Right hindlimb (tissue), 1 donor: ENCODE results near the gene KLF11.

Source experiments
- DNase-seq: peaks from one replicate; pipeline ENCODE4 v3.0.0-alpha.2; 2018

The KLF11 gene

GRCh38 chr2:10043256-10043905, at the start of gene KLF11:
Gene KLF11, plus strand, starts transcription at chr2:10043550. Its CDS starts 167 bp downstream, at chr2:10043717.
- DNase-seq, result peak; percentile 94

- no peak for DNase-seq
Measured at GRCh38 chr2:9994462-9994861, 48.9 kb upstream of the KLF11 start.

- no peak for DNase-seq
Measured at GRCh38 chr2:9995059-9995458, 48.3 kb upstream of the KLF11 start.

- DNase-seq, result no peak
Measured at GRCh38 chr2:9996321-9996720, 47.0 kb upstream of the KLF11 start.

- no peak for DNase-seq
Measured at GRCh38 chr2:9997936-9998335, 45.4 kb upstream of the KLF11 start.

- no peak for DNase-seq
Measured at GRCh38 chr2:9998916-9999654, 44.3 kb upstream of the KLF11 start.

- DNase-seq, result no peak
Measured at GRCh38 chr2:9999693-10000092, 43.7 kb upstream of the KLF11 start.

GRCh38 chr2:10000541-10000940, 42.8 kb upstream of the KLF11 start:
- DNase-seq, result no peak

GRCh38 chr2:10001586-10001985, 41.8 kb upstream of the KLF11 start:
- DNase-seq, result no peak

- DNase-seq, result no peak
Measured at GRCh38 chr2:10002109-10002508, 41.2 kb upstream of the KLF11 start.

- DNase-seq, result no peak
Measured at GRCh38 chr2:10002681-10003080, 40.7 kb upstream of the KLF11 start.

GRCh38 chr2:10003206-10004125, 39.9 kb upstream of the KLF11 start:
- DNase-seq, result no peak

GRCh38 chr2:10004401-10004800, 38.9 kb upstream of the KLF11 start:
- DNase-seq, result no peak

GRCh38 chr2:10004836-10005235, 38.5 kb upstream of the KLF11 start:
- DNase-seq, result no peak

GRCh38 chr2:10005461-10006235, 37.7 kb upstream of the KLF11 start:
- DNase-seq, result no peak

GRCh38 chr2:10006236-10007161, 36.9 kb upstream of the KLF11 start:
- DNase-seq, result no peak

GRCh38 chr2:10007435-10007834, 35.9 kb upstream of the KLF11 start:
- no peak for DNase-seq

GRCh38 chr2:10007921-10008808, 35.2 kb upstream of the KLF11 start:
- DNase-seq, result no peak

- no peak for DNase-seq
Measured at GRCh38 chr2:10008809-10009176, 34.6 kb upstream of the KLF11 start.

GRCh38 chr2:10009271-10009810, 34.0 kb upstream of the KLF11 start:
- peak; percentile 43 for DNase-seq
